Activated B cell treated with CpG ODN at 0.5 μM for 24 hours (primary cell): ENCODE results near the gene ADM2. TPM values are rescaled to one million over a fixed set of nuclear protein-coding genes. Genes with fewer than 3 reads are reported as not detected.

ENCODE experiments used
- ATAC-seq: fragments of 200-7000 bp; cut with Tn5 transposase; one replicate; pipeline ENCODE4 v1.10.0; 2021; ENCODE audit warnings: low read depth, mild to moderate bottlenecking, moderate library complexity
- CTCF ChIA-PET: fragments of 350-600 bp; sonication (Branson Sonifier 250); formaldehyde crosslinking; loops from one replicate; lab custom pipeline; 2021; ENCODE audit warnings: antibody characterized with exemption; lab: Charles Lee
- POLR2A ChIA-PET: fragments of 350-600 bp; sonication (Branson Sonifier 250); formaldehyde crosslinking; loops from one replicate; lab custom pipeline; 2021; ENCODE audit warnings: antibody characterized with exemption; lab: Charles Lee
- DNase-seq: peaks from one replicate; pipeline ENCODE4 v3.0.0; 2022
- H3K27ac Mint-ChIP-seq: one replicate; pipeline ENCODE4 v1.8.0; 2020; ENCODE audit warnings: mixed read lengths
- H3K27me3 Mint-ChIP-seq: one replicate; pipeline ENCODE4 v1.8.0; 2021; ENCODE audit warnings: mixed read lengths
- H3K36me3 Mint-ChIP-seq: one replicate; pipeline ENCODE4 v1.8.0; 2021; ENCODE audit warnings: low read depth, mixed read lengths
- H3K4me1 Mint-ChIP-seq: one replicate; pipeline ENCODE4 v1.8.0; 2021; ENCODE audit warnings: mixed read lengths
- H3K4me3 Mint-ChIP-seq: one replicate; pipeline ENCODE4 v1.8.0; 2020; ENCODE audit warnings: mild to moderate bottlenecking, mixed read lengths
- H3K9me3 Mint-ChIP-seq: one replicate; pipeline ENCODE4 v1.8.0; 2020; ENCODE audit warnings: mixed read lengths
- CTCF ChIP-seq: fragments of 200-600 bp; IDR thresholded peaks from one replicate; pipeline ENCODE4 v1.8.0; 2022; ENCODE audit warnings: antibody characterized with exemption, mild to moderate bottlenecking
- intact Hi-C: fragments of 100-400 bp; cut with micrococcal nuclease; formaldehyde crosslinking; loops from one replicate; pipeline ENCODE4 v1.15.1; 2024
- total RNA-seq: library from RNA; stranded (reverse); gene quantifications from 2 replicates; pipeline ENCODE4 v1.2.3, GENCODE V29; 2022

ADM2 gene
- total RNA-seq, 1 donor from 2014 or later = 5.2 TPM

GRCh38 chr22:50525858-50526107 is 44.4 kb downstream of the ADM2 start:
- ChIA-PET POLR2A (interaction anchor here (0.6 to 13.6 kb wide), 37 partner anchors 9 to 601 kb away, joined by 3 to 946 read pairs (median 5); partner anchors contain the start of genes ADM2, ARSA, CHKB and HDAC10), CTCF (interaction anchor here (0.7 to 2.1 kb wide), 36 partner anchors 9 to 600 kb away, joined by 3 to 46 read pairs (median 6); partner anchors contain the start of genes CHKB, CPT1B, HDAC10 and KLHDC7B)
- H3K9me3 Mint-ChIP-seq = no peaks in the 10 kb centered on the region
- ATAC-seq = no peak
- no peak for DNase-seq
- H3K27me3 Mint-ChIP-seq = no peaks in the 10 kb centered on the region
- peaks cover 33% of the 10 kb centered on the region for H3K4me1 Mint-ChIP-seq
- H3K36me3 Mint-ChIP-seq = peaks cover 38% of the 10 kb centered on the region
- intact Hi-C loops = loop anchor here (1.0 to 5.0 kb wide), 10 partner anchors 17 to 598 kb away; partner anchors contain the start of genes CHKB, NCAPH2, SBF1 and SYCE3
- H3K27ac Mint-ChIP-seq = peak overlapping the region; percentile 59
- TF ChIP-seq CTCF = no peak
- H3K4me3 Mint-ChIP-seq = peak overlapping the region; percentile 81

GRCh38 chr22:50526108-50526833 is 44.9 kb downstream of the ADM2 start:
- ChIA-PET POLR2A (interaction anchor here (0.6 to 13.6 kb wide), 33 partner anchors 8 to 602 kb away, joined by 3 to 946 read pairs (median 5); partner anchors contain the start of genes ADM2, ARSA, CHKB and HDAC10), CTCF (interaction anchor here (0.6 to 2.1 kb wide), 38 partner anchors 8 to 601 kb away, joined by 3 to 46 read pairs (median 5); partner anchors contain the start of genes CHKB, CPT1B, HDAC10 and KLHDC7B)
- Mint-ChIP-seq H3K36me3 (peaks cover 35% of the 10 kb centered on the region), H3K27ac (peak overlapping the region; percentile 90), H3K4me1 (peaks cover 33% of the 10 kb centered on the region), H3K9me3 (no peaks in the 10 kb centered on the region), H3K27me3 (no peaks in the 10 kb centered on the region), H3K4me3 (peak overlapping the region; percentile 84)
- TF ChIP-seq CTCF = no peak
- ATAC-seq (peak; percentile 28), DNase-seq (peak; percentile 88)
- intact Hi-C loops = loop anchor here (1.0 to 5.0 kb wide), 4 partner anchors 18 to 599 kb away; partner anchors contain the start of gene SYCE3

DNA sequence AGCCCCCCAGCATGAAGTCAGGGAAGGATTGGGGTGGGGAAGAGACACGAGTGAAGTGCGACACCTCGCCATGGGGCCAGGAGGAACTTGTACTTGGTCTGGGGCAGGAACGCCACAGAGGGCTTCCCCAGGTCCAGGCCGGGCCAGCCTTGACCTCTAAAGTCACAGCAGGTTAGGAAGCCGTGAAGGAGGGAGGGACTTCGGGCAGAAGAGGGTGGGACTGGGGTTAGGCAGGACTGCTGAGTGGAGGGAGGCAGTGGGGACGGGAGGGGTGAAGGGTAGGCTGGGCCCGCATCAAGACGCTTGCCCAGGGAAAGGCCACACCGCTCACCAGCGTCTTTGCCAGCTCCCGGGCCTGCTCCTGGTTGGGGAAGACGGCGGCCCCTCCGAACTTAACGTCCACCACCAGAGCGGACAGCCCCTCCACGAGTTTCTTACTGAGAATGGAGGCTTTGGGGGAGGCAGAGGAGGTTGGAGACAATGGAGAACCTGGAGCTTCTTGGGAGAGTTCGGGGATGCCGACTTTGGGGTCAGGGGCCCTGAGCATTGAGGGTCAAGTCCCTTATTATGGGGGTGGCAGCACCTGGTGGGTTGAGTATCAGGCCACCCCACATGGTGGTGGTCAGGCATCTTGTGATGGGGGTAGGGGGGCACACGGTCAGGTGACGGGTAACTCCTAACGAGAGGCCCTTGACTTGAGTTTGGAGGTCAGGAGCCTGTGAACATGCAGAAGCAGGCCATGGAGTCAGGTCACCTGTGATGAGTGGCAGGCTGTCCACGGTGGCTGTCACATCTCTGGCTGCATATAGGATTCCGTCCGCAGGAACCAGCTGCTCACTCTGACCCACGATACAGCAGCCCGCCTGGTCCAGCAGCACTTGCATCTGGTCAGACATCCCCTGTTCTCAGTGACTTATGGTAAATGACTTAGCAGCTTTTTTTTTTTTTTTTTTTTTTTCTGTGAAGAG is 45.8 kb downstream of the ADM2 start:
- Mint-ChIP-seq H3K9me3 (no peaks in the 10 kb centered on the region), H3K36me3 (peaks cover 31% of the 10 kb centered on the region), H3K4me3 (peak overlapping the region; percentile 84), H3K27me3 (no peaks in the 10 kb centered on the region), H3K4me1 (peaks cover 33% of the 10 kb centered on the region), H3K27ac (peak overlapping the region; percentile 90)
- POLR2A ChIA-PET = interaction anchor here (0.6 to 13.6 kb wide), 14 partner anchors 7 to 737 kb away, joined by 3 to 946 read pairs (median 26); partner anchors contain the start of genes CHKB, KLHDC7B, LMF2 and NCAPH2
- CTCF ChIA-PET = interaction anchor here (0.6 to 1.1 kb wide), 6 partner anchors 11 to 37 kb away, joined by 3 to 5 read pairs (median 3); partner anchors contain the start of genes LMF2, NCAPH2 and SYCE3
- intact Hi-C loops = loop anchor here (1.0 to 5.0 kb wide), 4 partner anchors 17 to 600 kb away; partner anchors contain the start of gene SYCE3
- DNase-seq (no peak), ATAC-seq (peak; percentile 6)
- no peak for TF ChIP-seq CTCF

GRCh38 chr22:50527921-50528681 is 46.8 kb downstream of the ADM2 start:
- CTCF ChIA-PET = interaction anchor here (0.9 to 1.1 kb wide), 4 partner anchors 11 to 36 kb away, joined by 3 to 4 read pairs (median 3); partner anchors contain the start of gene SYCE3
- H3K36me3 Mint-ChIP-seq = peaks cover 25% of the 10 kb centered on the region
- DNase-seq = no peak

More at GRCh38 chr22:50527921-50528681, 46.8 kb downstream of the ADM2 start:
- H3K27ac Mint-ChIP-seq = peak overlapping the region; percentile 90
- peaks cover 40% of the 10 kb centered on the region for H3K4me1 Mint-ChIP-seq
- H3K9me3 Mint-ChIP-seq = no peaks in the 10 kb centered on the region
- peak overlapping the region; percentile 84 for H3K4me3 Mint-ChIP-seq
- intact Hi-C loops = loop anchor here (5.0 kb wide), 1 partner anchor 601 kb away; no protein-coding TSS in a partner anchor
- no peak for TF ChIP-seq CTCF
- POLR2A ChIA-PET = interaction anchor here (0.6 to 13.6 kb wide), 11 partner anchors 17 to 337 kb away, joined by 3 to 946 read pairs (median 43); partner anchors contain the start of genes CHKB, KLHDC7B, LMF2 and NCAPH2
- ATAC-seq = no peak
- no peaks in the 10 kb centered on the region for H3K27me3 Mint-ChIP-seq
